T follicular helper cell (primary cell): ENCODE data around the gene RPL12.

Source experiments
- DNase-seq: peaks from one replicate; pipeline ENCODE4 v3.0.0-alpha.2; 2020; ENCODE audit warnings: low read depth

Gene RPL12

GRCh38 chr9:127404631-127405030 lies 46.6 kb downstream of the RPL12 start:
- no peak for DNase-seq

DNA sequence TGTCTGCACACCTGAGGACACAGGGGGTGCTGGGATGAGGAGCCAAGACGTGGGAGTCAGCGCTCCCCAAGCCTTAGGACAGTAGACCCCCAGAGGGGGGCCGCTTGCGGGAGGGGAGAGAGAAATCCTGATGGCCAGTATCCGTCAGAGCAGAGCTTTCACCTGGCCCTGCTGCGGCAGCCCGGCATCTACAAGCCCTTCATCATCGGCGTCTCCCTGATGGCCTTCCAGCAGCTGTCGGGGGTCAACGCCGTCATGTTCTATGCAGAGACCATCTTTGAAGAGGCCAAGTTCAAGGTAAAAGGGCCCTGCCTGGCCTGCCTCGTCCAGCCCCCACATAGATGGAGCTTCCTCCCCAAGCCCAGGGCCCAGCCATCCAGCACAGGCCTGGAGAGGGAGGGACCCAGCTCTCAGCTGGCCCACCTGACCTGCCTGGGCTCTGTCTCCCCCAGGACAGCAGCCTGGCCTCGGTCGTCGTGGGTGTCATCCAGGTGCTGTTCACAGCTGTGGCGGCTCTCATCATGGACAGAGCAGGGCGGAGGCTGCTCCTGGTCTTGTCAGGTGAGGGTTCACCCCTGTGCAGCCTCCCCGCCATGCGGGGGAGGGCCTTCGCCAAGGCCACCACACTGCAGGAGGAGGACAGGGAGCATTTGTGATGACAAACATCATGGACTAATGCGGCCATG lies 47.6 kb downstream of the RPL12 start:
- DNase-seq, result no peak

- DNase-seq, result no peak
These were observed 48.7 kb downstream of the RPL12 start for GRCh38 chr9:127402401-127403090.

DNA sequence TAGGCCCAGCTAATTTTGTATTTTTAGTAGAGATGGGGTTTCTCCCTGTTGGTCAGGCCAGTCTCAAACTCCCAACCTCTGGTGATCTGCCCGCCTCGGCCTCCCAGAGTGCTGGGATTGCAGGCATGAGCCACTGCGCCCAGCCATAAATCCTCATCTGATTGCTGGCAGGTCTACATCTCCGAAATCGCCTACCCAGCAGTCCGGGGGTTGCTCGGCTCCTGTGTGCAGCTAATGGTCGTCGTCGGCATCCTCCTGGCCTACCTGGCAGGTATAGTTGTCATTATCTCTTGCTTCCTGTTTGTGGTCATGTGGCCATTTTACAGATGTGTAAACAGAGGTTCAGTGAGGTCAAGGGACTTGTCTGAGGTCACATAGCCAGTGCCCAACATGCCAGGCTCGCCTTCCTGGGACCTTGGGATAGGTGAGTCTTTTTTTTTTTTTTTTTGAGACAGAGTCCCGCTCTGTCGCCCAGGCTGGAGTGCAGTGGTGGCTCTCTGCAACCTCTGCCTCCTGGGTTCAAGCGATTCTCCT lies 51.4 kb downstream of the RPL12 start:
- DNase-seq, result no peak

- no peak for DNase-seq
These were observed 52.3 kb downstream of the RPL12 start for GRCh38 chr9:127398715-127399400.

DNA sequence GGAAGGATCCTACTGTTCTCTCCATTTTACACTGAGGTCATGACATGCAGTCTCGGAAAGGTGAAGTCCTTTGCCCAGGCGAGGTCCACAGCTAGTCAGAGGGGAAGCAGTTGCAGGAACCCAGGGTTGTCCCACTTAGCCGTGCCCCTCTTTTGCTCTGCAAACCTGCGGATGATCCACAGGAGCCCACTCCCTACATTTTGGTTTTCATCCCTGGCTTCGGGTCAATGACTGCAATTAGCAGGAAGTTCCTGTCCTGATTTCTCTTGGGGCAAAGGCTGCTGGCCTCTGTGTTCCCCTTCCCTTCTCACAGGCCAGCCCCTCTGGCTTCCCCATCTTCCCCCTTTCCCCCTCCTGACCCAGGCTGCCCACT lies 52.9 kb downstream of the RPL12 start:
- DNase-seq, result no peak
